CD4-positive, alpha-beta T cell treated with Interleukin-6 for 4 hours (primary cell): ENCODE measurements around the gene AFF4.
"Not testable (repeated sequence)": the region's sequence is repeated elsewhere in the genome, so short reads cannot be mapped to it uniquely, and the experiment has no call there.

Experiments
- DNase-seq: peaks from one replicate; pipeline ENCODE4 v3.0.0-alpha.2; 2020; ENCODE audit warnings: mixed read lengths

AFF4 gene

DNA sequence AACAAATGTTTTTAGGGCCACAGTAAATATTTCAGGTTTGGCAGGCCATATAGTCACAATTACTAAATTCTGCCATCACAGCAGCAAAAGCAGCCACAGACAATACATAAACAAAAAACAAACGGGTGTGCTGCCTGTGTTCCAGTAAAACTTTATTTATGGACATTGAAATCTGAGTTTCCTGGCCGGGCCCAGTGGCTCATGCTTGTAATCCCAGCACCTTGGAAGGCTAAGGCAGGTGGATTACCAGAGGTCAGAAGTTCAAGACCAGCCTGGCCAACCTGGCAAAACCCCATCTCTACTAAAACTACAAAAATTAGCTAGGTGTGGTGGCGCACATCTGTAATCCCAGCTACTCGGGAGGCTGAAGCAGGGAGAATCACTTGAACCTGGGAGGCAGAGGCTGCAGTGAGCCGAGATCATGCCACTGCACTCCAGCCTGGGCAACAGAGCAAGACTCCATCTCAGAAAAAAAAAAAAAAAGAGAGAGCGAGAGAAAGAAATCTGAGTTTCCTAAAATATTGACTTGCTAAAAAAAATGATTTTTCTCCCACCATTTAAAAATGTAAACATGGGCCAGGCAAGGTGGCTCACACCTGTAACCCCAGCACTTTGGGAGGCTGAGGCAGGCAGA, 7.2 kb downstream of the AFF4 start:
- DNase-seq: not testable (repeated sequence)

DNA sequence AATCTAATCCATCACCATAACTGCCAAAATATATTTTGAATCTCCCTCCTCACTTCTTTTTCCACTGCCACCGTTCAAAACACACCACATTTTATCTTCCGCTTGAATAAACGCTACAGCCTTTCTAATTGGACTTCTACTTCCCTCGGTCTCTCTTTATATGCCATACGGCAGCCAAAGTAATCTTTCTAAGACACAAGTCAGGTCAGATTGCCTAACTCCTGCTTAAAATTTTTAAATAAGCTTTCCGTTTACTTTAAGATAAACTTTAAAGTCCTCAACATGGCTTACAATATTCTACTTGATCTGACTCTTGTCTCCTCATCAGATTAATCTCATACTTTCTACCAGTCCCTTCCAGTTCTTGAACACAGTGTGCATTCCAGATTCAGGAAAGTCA, 9.7 kb downstream of the AFF4 start:
- DNase-seq: no peak

GRCh38 chr5:132952829-132953228, 10.6 kb downstream of the AFF4 start:
- no peak for DNase-seq

GRCh38 chr5:132951897-132952296, 11.5 kb downstream of the AFF4 start:
- DNase-seq: no peak

DNA sequence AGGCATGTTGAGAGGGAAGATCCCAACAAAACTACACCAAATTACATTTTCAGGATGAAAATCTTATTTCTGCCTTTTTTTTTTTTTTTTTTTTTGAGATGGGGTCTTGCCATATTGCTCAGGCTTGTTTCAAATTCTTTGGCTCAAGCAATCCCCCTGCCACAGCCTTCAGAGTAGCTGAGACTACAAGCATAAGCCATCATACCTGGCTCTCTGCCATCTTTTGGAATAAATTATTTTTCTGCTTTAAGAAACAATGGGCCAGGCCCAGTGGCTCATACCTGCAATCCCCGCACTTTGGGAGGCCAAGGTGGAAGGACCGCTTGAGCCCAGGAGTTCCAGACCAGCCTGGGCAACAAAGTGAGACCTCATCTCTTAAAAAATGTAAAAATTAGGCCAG, 14.3 kb downstream of the AFF4 start:
- DNase-seq: no peak

GRCh38 chr5:132947671-132948070, 15.8 kb downstream of the AFF4 start:
- DNase-seq: no peak

DNA sequence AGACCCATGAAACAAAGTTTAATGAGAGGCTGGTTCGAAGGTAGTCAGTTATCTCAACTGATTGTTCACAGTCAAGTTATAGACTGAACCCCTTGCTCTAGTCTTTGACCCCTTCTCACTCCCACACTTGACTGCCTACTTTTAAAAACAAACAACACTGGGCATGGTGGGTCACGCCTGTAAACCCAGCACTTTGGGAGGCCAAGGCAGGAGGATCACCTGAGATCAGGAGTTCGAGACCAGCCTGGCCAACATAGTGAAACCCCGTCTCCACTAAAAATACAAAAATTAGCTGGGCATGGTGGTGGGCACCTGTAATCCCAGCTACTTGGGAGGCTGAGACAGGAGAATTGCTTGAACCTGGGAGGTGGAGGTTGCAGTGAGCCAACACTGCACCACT, 18.1 kb downstream of the AFF4 start:
- not testable (repeated sequence) for DNase-seq

- DNase-seq: no peak
Measured at GRCh38 chr5:132943362-132944022, 19.9 kb downstream of the AFF4 start.

- no peak for DNase-seq
Measured at GRCh38 chr5:132941331-132941730, 22.1 kb downstream of the AFF4 start.

GRCh38 chr5:132928062-132928407, 35.4 kb downstream of the AFF4 start:
- DNase-seq: no peak

DNA sequence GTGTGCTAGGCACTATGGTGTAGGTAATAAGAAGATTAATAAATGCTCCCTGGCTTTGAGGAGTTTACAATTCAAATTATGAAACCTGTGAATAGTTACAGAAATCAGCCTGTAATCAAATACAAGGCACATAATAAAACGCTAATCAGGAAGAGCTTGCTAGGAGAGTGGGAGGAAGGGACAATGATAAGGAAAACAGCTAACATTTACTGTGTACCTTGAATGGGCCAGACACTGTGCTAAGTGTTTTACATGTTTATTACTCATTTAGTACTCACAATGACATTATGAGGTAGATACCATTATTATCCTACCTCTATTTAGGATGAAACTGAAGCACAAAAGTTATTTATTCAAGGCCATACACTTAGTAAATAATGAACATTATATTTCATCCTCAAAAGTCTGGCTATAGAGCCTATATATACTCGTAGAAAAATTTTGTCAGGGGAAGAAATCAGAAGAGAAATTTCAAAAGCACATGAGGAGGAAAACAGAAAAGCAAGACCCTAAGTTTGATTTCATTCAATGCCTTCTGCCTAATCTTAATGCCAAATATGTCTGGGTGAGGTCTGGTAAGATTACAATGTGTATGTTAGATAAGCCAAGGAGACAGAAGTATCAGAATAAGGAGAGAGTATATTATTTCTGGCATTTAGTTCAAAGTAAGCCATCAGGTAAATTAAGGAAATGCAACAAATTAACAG, 35.9 kb downstream of the AFF4 start:
- DNase-seq: no peak

GRCh38 chr5:132926437-132926836, 37.0 kb downstream of the AFF4 start:
- no peak for DNase-seq

DNA sequence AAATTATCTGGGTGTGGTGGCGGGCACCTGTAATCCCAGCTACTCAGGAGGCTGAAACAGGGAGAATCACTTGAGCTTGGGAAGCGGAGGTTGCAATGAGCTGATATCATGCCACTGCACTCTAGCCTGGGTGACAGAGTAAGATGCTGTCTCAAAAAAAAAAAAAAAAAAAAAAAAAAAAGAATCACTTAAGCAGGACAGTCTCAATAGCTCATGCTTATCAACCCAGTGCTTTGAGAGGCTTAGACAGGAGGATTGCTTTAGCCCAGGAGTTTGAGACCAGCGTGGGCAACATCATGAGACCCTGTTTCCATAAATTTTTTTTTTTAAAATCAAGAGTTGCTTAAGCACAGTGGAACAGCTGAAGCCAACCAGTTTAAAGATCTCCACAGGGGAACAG, 47.3 kb downstream of the AFF4 start:
- no peak for DNase-seq

- DNase-seq: no peak
Measured at GRCh38 chr5:132915681-132916080, 47.8 kb downstream of the AFF4 start.

GRCh38 chr5:132909702-132910101, 53.7 kb downstream of the AFF4 start:
- DNase-seq: no peak

DNA sequence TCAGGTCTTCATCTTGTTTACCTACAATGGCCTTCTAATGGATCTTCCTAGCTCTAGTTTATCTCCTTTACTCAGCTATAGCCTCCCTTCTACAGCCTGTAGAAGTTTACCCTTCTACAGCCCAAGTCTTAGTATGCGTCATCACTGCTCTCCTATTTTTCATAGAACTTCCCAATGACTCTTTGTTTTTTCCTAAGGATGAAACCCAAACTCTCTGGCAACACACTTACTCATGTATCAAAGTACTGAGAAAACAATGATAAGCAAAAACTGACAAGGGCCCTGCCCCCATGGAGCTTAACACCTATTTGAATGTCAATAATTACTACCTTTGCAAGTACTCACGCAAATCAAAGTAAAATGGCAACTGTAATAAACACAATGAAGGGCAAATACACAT, 56.3 kb downstream of the AFF4 start:
- no peak for DNase-seq

GRCh38 chr5:132905938-132906337, 57.5 kb downstream of the AFF4 start:
- no peak for DNase-seq

DNA sequence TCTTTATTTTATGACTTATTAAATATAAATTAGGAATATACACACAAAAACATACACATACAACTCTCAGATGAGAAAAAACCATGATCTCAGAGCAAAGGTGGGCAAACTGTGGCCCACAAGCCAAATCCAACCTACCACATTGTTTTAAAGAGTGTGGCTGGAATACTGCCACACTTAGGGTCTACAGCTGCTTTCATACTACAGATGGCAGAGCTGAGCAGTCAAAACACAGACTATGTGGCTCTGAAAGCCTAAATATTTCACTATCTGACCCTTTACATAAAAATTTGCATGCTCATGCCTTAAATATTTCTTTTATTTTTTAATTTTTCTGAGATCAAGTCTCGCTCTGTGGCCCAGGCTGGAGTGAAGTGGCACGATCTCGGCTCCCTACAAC, 61.7 kb downstream of the AFF4 start:
- no peak for DNase-seq

GRCh38 chr5:132901036-132901435, 62.4 kb downstream of the AFF4 start:
- DNase-seq: no peak

- DNase-seq: no peak
Measured at GRCh38 chr5:132898094-132898493, 65.3 kb downstream of the AFF4 start.

GRCh38 chr5:132896685-132897084, 66.7 kb downstream of the AFF4 start:
- no peak for DNase-seq

DNA sequence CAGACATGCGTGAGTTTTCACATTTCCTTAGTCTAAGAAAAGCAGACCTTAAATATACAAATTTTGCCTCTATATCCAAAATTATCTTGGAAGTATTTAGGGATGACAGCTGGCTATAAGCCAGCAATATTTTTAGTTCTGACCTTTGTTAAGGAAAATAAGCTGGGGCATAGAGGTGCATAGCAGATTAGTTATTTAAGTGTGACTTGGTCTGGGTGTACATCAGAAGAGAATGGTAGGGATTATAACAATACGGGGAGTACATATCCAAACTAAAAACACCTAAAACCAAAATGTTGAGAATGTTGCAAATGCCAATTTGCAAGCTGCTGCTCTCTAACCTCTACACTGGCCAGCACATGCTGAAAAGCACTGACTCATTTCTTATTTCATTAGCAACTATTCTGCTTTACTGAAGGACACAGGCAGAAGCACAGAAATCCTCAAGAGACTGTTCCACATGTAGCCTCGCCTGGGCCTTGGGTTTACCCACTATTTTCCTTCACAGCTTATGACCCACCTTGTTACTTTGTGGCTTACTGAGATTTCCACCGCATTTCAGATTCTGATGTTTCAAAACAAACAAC, 67.6 kb downstream of the AFF4 start:
- no peak for DNase-seq

DNA sequence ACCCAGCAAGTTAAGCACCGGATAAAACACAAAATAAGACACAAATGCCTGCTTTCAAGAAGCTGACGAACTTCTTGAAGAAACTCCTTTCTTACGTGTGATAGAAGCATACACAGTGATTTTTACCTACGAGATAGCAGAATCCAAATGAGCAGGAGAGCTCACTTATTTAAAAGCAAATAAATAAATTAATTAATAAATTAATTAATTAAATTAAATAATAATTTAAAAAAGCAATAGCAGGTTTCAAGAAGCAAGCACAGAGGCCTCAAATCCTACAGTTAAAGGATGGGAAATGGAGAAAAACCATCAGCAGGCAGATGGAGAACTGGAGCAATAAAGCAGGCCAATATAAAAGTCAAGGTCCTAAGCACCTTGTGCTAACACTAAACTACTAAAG, 72.6 kb downstream of the AFF4 start:
- DNase-seq: no peak

- DNase-seq: no peak
Measured at GRCh38 chr5:132889501-132889900, 73.9 kb downstream of the AFF4 start.
